OCI-LY1 (cell line): ENCODE data around the gene ZSCAN2.

ENCODE experiments used
- H2AFZ ChIP-seq: fragments of 200-600 bp; sonication (generic), shearing (Covaris generic); 2 replicates; pipeline ENCODE4 v1.6.0; 2014; ENCODE audit warnings: antibody characterized with exemption, mild to moderate bottlenecking, low read length
- H3F3A ChIP-seq: fragments of 200-600 bp; sonication (generic), shearing (Covaris generic); 2 replicates; pipeline ENCODE4 v1.6.0; 2014; ENCODE audit warnings: mild to moderate bottlenecking, antibody characterized with exemption, low read length, moderate library complexity; ENCODE audit not compliant: insufficient read depth
- H3K27ac ChIP-seq: fragments of 200-600 bp; sonication (generic); 2 replicates; pipeline ENCODE4 v1.5.1; 2014; ENCODE audit warnings: low read length, mixed run types, mild to moderate bottlenecking, low read depth; ENCODE audit not compliant: poor library complexity, severe bottlenecking
- H3K27me3 ChIP-seq: fragments of 200-600 bp; sonication (generic); 2 replicates; pipeline ENCODE4 v1.6.0; 2014; ENCODE audit warnings: antibody characterized with exemption, mild to moderate bottlenecking, low read length, moderate library complexity; ENCODE audit not compliant: insufficient read depth
- H3K36me3 ChIP-seq: fragments of 200-600 bp; sonication (generic); 2 replicates; pipeline ENCODE4 v1.6.1; 2014; ENCODE audit warnings: mild to moderate bottlenecking, antibody characterized with exemption, low read length, moderate library complexity, mixed read lengths; ENCODE audit not compliant: insufficient read depth
- H3K4me1 ChIP-seq: fragments of 200-600 bp; sonication (generic); 2 replicates; pipeline ENCODE4 v1.5.1; 2014; ENCODE audit warnings: mild to moderate bottlenecking, low read length, moderate library complexity; ENCODE audit not compliant: insufficient read depth, severe bottlenecking
- H3K4me2 ChIP-seq: fragments of 200-600 bp; sonication (generic), shearing (Covaris generic); 2 replicates; pipeline ENCODE4 v1.6.1; 2014; ENCODE audit warnings: low read length
- H3K4me3 ChIP-seq: fragments of 200-600 bp; sonication (generic); 2 replicates; pipeline ENCODE4 v1.5.1; 2014; ENCODE audit warnings: low read length, low read depth, mild to moderate bottlenecking, mixed read lengths; ENCODE audit not compliant: poor library complexity, severe bottlenecking
- H3K79me2 ChIP-seq: fragments of 200-600 bp; shearing (Covaris generic); 2 replicates; pipeline ENCODE4 v1.6.1; 2016; ENCODE audit warnings: mixed run types, low read length, mixed read lengths; ENCODE audit not compliant: insufficient read depth
- H3K9ac ChIP-seq: fragments of 200-600 bp; sonication (generic), shearing (Covaris generic); 2 replicates; pipeline ENCODE4 v1.6.1; 2014; ENCODE audit warnings: mild to moderate bottlenecking, low read length, mixed read lengths
- H3K9me2 ChIP-seq: fragments of 200-600 bp; sonication (generic), shearing (Covaris generic); 2 replicates; pipeline ENCODE4 v1.6.1; 2014; ENCODE audit warnings: low read depth, mild to moderate bottlenecking, low read length, mixed read lengths
- H3K9me3 ChIP-seq: fragments of 200-600 bp; shearing (Covaris generic); 2 replicates; pipeline ENCODE4 v1.6.1; 2014; ENCODE audit warnings: low read length, mixed read lengths
- H4K20me1 ChIP-seq: fragments of 200-600 bp; sonication (generic), shearing (Covaris generic); 2 replicates; pipeline ENCODE4 v1.6.0; 2016; ENCODE audit warnings: mild to moderate bottlenecking, low read length; ENCODE audit not compliant: insufficient read depth
- CTCF ChIP-seq: fragments of 200-600 bp; sonication (generic), shearing (Covaris generic); IDR thresholded peaks from 2 replicates; pipeline ENCODE4 v1.5.1; 2017; ENCODE audit warnings: mild to moderate bottlenecking, antibody characterized with exemption, low read length, moderate library complexity, mixed read lengths
- EZH2 ChIP-seq: fragments of 200-600 bp; sonication (generic), shearing (Covaris generic); IDR thresholded peaks from 2 replicates; pipeline ENCODE4 v1.8.0; 2017; ENCODE audit warnings: borderline replicate concordance, mixed run types, mild to moderate bottlenecking, antibody characterized with exemption, low read length, moderate library complexity, mixed read lengths

The ZSCAN2 gene

GRCh38 chr15:84600331-84600686, 500 bp upstream of the ZSCAN2 start:
- H3K36me3 ChIP-seq = peaks cover 13% of the 10 kb centered on the region; the same call in 1 of the 2 replicates
- no peaks in the 10 kb centered on the region for H3K9me3 ChIP-seq
- H3K27me3 ChIP-seq = no peaks in the 10 kb centered on the region
- no peaks in the 10 kb centered on the region for H3F3A ChIP-seq
- no peaks in the 10 kb centered on the region for H3K9me2 ChIP-seq
- H3K27ac ChIP-seq = no peak overlapping the region
- peaks cover 5% of the 10 kb centered on the region; the same call in 1 of the 2 replicates for H3K79me2 ChIP-seq
- H4K20me1 ChIP-seq = no peaks in the 10 kb centered on the region
- H3K4me3 ChIP-seq = peak overlapping the region; percentile 93
- 0 out of 2 replicates have a peak overlapping the region, but pooled peaks have one; percentile 48 for H2AFZ ChIP-seq
- H3K9ac ChIP-seq = peak overlapping the region; percentile 74; the same call in 1 of the 2 replicates
- H3K4me2 ChIP-seq = peak overlapping the region; percentile 66
- TF ChIP-seq EZH2 = no peak
- H3K4me1 ChIP-seq = peaks cover 51% of the 10 kb centered on the region

- Histone ChIP-seq H3K9ac (peak overlapping the region; percentile 74), H3K4me3 (peak overlapping the region; percentile 93), H3K9me3 (no peaks in the 10 kb centered on the region), H3K79me2 (peaks cover 5% of the 10 kb centered on the region; the same call in 1 of the 2 replicates), H3K9me2 (no peaks in the 10 kb centered on the region), H4K20me1 (no peaks in the 10 kb centered on the region), H3K27ac (no peak overlapping the region), H2AFZ (no peak overlapping the region), H3K36me3 (peaks cover 22% of the 10 kb centered on the region; the same call in 1 of the 2 replicates), H3K4me1 (peaks cover 51% of the 10 kb centered on the region), H3F3A (no peaks in the 10 kb centered on the region), H3K4me2 (peak overlapping the region; percentile 66), H3K27me3 (no peaks in the 10 kb centered on the region)
- TF ChIP-seq CTCF (no peak), EZH2 (no peak)
Observed at GRCh38 chr15:84601555-84601838, 688 bp downstream of the ZSCAN2 start.

GRCh38 chr15:84603630-84604379, 3.0 kb downstream of the ZSCAN2 start:
- H3K36me3 ChIP-seq = peaks cover 37% of the 10 kb centered on the region; the same call in 1 of the 2 replicates
- TF ChIP-seq CTCF = no peak
- no peaks in the 10 kb centered on the region for H3K9me2 ChIP-seq
- H3F3A ChIP-seq = no peaks in the 10 kb centered on the region
- peaks cover 39% of the 10 kb centered on the region for H3K4me1 ChIP-seq
- no peak overlapping the region for H3K9ac ChIP-seq
- peaks cover 5% of the 10 kb centered on the region; the same call in 1 of the 2 replicates for H3K79me2 ChIP-seq
- no peaks in the 10 kb centered on the region for H3K27me3 ChIP-seq
- no peak overlapping the region for H2AFZ ChIP-seq
- no peak overlapping the region for H3K4me2 ChIP-seq
- H3K9me3 ChIP-seq = no peaks in the 10 kb centered on the region
- no peaks in the 10 kb centered on the region for H4K20me1 ChIP-seq
- no peak overlapping the region for H3K27ac ChIP-seq
- H3K4me3 ChIP-seq = no peak overlapping the region
